NCI-H146 (cell line): ENCODE measurements around the gene PANK1.
"Not testable (repeated sequence)": the region's sequence is repeated elsewhere in the genome, so short reads cannot be mapped to it uniquely, and the experiment has no call there.

Experiments
- DNase-seq: peaks from one replicate; lab custom pipeline; 2025; lab: John Stamatoyannopoulos, UW

Gene PANK1

DNA sequence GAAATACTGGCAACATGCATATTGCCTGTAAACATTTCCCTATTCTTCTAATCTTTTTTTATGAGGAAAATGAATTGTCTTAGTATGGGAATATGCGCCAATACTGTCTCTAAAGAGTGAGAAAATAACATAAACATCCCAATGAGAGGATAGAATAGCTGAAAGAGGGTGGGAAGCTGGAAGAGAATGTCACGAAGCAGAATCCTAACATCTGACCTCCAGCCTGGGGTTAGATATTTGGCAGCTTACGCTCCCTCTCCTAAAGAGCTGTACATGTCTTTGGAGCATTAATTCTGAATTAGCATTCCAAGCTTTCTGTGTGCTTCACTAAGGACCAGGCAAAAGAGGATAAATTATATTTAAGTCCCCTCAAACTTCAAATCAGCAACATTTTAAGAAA is 78.0 kb downstream of the PANK1 start:
- DNase-seq: no peak

DNA sequence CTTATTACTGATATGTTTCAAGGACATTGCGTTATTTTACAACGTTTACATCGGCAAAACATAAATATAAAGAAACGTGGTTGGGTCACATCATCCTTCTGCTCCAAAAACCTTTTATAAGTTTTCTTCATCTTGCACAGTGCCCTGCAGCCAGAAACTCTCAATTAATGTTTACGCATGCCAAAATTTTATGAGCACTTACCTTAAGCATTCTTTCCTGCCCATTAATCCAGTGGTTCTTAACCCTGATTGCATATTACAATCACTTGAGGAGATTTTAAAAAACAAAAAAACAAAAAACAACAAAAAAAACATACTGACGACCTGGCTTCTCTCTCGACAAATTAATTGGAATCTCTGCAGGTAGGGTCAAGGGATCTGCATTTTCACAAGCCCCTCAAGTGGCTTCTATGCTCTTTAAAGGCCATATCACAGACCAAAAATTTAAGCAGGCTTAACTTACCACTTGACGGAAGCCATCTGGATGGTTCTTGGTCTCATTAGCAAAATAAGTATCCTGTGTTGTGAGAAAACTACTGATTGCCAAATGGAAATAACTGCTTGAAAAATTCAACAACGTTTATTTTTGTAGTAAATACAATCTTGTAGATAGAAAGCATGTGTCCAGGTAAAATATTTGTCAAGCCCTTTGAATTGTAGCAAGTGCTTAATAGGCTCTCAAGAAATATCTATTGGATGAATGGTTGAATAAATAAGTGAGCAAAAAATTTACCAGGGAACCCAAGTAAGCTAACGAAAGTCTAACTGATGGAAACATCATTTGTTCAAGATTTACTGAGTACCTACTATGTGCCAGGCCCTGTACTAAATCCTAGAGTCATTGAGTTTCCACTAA is 78.7 kb downstream of the PANK1 start:
- no peak for DNase-seq

DNA sequence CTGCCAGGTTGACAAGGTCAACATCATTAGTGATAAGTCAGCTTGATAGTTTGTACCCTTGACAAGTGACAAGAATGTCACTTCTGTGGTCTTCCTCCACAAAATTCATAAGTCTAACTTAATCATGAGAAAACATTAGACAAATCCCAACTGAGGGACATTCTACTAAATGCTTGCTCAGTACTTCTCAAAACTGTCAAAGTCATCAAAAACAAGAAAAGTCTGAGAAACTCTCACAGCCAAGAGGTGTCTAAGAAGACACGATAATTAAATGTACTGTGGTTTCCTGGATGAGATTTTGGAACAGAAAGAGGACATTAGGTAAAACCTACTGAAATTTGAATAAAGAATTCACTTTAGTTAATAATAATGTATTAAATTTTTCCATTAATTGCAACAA is 79.9 kb downstream of the PANK1 start:
- no peak for DNase-seq

DNA sequence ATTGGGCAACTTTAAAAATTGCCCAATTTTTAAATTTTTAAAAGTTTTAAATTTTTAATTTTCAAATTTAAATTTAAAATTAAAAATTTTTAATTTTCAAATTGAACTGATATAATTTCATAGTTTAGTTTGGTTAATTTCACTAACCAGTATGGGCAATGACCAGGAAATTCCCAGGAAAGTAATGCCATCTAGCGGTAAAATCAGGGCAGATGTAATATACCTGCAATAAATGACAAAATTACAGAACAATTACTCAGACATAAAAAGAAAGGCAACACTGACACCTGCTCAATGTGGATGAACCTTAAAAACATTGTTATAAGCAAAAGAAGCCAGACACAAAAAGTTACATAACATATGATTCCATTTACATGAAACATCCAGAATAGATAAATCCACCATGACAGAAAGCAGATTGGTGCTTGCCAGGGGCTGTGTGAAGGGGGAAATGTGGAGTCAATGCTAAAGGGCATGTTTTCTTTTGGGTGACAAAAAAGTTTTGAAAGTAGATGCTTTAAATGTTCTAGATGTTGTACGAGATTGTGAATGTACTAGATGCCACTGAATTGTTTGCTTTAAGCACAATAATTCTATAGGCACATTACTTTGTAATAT is 81.1 kb downstream of the PANK1 start:
- peak; percentile 46 for DNase-seq

DNA sequence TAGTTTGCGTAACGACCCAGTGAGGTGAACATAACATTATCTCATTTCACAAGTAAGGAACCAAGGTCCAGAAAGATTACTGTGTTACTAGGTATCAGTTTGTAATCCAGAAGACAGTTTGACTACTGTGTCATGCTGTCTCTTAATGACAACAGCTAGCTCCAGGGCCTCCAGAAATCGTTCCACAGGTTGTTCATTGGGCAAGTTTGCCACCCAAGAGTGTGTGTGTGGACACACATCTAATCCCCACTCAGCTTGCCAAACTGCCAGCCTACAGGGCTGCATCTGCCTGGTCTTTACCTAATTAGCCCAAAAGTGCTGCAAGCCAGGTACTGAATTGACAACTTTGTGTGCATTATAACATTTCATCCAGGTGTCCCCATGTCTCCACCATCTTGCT is 81.7 kb downstream of the PANK1 start:
- DNase-seq: no peak

DNA sequence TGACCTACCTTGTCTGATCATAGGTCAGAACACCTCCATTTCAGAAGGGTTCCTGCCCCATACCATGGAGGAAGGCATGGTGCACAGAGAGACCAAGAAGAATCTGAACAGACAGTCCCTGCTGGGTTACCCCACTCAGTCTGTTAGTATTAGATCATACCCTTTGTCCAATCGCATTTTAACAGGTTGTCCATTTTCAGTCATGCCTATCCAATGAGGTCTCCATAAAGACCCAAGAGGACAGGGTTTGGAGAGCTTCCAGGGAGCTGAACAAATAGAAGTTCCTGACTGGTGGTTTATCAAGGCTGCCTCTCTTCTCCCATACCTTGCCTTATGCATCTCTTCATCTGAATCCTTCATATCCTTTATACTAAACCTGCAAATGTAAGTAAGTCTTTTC is 88.4 kb downstream of the PANK1 start:
- no peak for DNase-seq

DNA sequence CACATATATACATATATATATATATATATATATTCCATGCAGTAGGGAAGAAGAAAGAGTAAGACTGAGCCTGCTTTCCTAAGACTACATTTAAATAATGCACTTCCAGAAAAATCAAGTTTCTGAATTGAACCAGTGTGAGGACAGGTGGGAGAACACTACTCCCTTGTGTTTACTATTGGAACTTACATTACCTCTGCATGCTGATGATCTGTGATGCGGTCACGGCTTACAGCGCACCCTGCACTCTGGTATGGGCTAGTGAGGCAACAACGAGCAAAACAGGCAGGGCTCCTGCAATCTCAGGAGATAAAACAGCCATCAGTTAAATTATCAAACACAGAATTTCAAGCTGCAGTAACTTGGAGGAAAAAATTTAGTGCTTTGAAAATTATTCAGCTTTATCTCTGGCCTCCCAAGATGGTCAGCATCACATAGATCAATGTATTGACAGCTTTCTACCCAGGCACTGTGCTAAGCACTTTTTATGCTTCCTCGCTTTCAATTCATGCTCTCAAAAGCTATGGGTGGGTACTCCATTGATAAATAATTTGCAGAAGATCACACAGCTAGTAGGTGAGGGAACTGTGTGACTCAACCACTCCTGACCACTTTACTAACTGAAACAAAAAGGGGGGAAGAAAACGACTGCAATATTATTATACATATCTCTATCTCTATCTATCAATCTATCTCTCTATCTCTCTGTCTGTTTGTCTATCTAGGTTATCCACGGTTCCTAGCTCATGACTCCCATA is 89.2 kb downstream of the PANK1 start:
- DNase-seq: no peak

DNA sequence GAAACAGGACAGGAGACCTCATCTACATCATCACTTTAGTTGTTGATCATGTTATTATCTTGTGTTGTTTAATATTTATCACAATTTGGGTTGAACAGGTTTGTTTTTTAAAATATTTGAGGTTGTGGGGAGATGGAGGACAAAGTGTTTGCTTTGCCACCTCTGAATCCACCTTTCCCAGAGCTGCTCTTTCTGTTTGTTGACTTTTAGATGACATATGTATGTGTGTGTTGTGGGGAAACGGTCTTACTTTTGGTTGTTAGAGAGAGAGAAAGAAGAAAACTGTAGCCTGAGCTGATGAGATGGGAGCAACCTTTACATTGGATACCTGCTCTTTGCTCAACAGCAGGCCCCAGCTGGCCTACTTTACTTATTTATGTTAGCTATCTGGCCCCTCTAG is 90.6 kb downstream of the PANK1 start:
- DNase-seq: no peak

DNA sequence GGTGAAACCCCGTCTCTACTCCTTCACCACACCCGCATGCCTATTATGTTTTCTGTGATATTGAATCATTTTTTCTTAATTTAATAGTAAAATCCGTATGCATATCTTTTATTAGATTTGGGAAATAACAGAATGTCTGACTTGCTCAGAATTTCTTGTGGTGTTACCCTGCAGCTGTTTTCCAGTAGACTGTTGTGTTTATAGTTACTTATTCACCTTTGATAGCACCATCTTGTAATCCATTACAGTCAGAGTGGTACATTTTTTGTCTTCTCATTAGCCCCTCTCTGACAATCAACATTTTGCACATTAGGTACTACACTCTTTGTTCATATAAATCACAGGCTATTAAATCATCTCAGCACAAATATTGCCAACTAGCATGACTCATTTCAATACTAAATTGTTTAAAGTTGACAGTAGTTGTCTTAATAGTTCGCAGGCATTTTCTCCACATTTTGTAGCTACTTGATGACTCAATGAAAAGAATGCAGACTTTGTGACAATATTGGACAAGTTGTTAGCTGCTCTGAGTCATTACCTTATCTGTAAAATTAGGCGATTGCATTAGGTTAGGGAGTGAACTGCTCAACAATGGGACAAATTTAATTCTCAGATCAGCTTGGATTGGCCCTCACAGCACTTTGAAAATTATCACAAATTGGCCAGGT is 91.8 kb downstream of the PANK1 start:
- no peak for DNase-seq

DNA sequence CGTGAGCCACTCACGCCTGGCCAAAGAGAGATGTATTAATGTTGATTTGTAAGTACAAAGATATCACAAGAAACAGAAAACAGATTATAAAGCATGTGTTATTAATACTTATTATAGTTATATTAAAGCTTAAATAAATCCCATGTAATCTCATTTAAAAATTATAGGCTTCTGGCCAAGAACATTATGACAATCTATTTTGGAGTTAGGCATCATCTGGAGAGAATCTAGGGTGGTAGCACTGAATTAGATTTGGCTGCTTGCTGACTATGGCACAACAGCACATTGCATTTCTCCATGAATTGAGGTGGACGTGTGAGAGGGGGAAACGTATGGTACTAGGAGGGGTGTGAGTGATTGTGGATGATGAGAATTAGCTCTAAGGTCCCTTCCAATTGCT is 92.8 kb downstream of the PANK1 start:
- DNase-seq: no peak

DNA sequence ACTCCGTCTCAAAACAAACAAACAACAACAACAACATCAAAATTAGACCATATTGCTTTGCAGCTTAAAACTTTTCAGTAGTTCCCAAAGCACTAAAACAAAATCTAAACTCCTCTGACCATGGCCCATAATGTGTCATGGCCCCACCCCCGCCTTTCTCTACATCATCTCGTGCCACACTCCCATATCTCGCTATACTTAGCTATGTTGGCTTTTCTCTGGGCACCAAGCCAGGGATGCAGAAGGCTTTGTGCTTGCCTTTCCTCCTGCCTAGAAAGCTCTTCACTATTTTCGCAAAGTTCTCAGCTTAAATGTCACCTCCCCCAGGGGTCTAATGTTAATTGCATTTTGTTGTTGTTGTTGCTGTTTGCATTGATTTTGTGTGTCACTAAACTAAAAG is 94.5 kb downstream of the PANK1 start:
- no peak for DNase-seq

DNA sequence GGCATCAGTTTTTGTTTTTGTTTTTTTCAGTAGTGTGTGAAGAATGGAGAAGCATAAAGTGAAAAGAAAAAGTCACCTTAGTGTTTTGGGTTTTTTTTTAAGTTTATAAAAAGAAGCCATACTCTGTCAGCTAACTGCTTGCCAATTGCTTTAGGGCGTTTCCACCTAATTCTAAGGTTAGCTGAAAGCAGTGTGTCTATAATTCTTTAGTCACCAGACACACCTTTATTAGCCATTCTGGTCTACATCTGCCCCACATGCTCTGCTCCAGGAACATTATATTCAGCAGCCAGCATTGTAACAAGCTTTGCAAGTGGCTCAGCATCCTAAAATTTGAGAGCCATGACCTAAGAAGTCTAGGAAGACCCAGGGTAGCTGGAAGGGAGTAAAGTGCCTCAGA is 95.5 kb downstream of the PANK1 start:
- peak; percentile 16 for DNase-seq

DNA sequence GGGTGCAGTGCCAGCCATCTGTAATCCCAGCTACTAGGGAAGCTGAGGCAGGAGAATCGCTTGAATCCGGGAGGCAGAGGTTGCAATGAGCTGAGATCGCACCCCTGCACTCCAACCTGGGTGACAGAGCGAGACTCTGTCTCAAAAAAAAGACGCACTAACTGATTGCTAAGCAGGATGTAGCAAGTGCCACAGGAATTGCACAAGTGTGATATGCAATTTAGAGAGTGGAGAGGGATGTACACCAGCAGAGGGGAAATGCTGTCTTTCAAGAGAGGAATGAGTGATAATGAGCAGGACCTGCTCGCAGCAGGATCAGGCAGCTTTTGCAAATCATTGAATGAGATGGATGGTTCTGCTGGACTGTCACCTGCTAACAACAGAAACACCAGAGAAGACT is 96.4 kb downstream of the PANK1 start:
- DNase-seq: peak; percentile 42

DNA sequence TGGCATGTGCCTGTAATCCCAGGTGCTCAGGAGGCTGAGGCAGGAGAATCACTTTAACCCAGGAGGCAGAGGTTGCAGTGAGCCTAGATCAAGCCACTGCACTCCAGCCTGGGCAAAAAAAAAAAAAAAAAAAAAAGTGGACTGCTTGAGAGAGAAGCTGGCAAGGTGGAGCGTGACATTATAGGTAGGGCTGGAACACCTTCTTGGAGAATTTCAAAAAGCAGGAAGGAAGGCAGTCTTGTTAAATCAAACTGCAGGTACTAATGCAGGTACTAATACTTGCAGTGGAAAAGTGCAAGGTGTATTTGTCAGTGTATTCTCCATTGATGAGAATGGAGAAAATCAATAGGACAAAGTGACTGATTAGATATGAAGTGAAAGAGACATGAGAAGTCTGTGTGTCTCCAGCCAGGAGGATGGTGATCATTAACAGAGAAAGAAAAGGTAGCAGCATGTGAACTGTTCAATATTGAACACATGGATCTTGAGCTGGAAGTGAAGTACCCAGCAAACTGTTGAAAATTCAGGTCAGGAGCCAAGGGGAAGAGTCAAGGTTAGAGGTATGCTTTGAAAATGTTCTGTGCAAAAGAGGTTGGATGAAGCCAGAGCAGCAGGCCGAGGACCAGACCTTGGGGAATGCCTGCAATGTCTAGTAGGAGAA is 97.1 kb downstream of the PANK1 start:
- DNase-seq: no peak

DNA sequence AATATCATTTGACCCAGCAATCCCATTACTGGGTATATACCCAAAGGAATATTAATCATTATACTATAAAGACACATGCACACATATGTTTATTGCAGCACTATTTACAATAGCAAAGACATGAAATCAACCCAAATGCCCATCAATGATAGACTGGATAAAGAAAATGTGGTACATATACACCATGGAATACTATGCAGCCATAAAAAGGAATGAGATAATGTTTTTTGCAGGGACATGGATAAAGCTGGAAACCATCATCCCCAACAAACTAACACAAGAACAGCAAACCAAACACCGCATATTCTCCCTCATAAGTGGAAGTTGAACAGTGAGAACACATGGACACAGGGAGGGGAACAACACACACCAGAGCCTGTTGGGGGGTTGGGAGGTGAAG is 98.4 kb downstream of the PANK1 start:
- DNase-seq: not testable (repeated sequence)

DNA sequence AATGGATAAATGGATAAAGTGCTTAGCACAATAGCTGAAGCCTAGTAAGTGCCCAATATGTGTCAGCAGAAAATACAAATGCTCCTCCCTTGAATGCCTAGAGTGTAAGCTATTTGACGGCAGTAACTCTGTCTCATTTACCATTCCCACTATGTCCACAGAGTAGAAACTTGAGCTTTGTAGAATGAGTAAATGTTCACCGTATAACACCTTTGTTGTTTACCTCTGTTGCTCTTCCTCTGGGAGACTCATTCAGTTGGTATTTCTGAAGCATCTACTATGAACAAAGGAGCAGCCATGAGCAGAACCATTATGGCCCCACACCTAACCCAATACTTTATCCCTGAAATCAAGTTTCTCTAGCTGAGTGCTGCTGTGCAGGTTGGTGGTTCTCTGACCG is 101.2 kb downstream of the PANK1 start:
- DNase-seq: no peak

DNA sequence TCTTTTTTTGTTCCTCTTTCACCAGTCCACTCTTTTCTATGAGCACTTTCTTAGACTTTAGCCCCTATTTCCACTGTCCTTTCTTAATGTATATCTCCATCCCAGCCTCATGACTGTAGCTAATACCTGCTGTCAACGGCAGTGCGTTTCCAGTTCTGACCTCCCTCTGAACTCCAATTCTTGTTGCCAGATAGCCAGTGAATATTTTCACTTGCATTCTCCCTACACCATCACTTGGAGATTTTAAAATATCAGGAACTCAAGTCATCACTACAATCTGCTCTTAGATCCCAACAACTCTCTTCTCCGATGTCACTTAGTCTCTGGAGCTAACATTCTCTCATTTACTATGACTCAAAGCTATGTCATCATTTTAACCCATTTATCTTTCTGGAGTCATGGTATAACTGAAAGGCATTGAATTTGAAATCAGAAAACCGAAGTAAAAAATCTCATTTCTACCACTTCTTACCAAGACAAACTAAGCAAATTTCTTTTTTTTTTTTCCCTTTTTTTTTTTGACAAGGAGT is 104.6 kb downstream of the PANK1 start:
- no peak for DNase-seq

DNA sequence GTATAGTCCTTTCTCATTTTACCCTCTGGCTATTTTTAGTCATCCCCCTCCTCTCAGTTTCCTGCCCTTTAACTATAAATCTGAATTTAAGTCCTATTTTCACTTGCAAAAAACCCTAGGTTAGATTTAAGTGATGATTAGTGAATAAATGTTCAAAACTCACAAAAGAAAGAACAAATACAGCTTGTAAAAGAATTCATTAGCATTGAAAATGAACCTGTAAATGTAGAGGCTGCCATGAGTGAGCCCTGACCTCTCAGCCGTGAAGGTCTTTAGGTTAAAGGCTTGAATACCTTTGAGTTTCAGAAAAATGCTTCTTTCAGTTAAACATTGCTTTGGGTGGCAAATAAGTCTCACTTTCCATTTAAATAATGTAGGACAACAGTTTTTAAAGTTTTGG is 107.7 kb downstream of the PANK1 start:
- DNase-seq: no peak

DNA sequence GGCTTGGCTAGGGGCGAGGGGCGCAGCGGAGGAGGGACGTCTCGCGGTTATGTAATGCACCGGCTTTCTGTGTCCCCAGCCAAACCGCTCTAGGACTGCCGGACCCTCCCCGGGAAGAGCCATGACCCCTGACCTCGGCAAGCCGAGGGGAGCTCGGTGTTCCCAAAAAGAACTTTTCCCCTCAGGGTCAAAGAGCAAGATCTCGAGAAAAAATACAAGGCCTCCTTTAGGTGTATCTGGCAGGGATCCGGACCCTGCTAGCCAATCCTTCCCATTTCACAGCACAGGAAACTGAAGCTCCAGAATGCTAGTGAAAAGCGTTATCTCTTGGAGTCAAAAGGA is 109.1 kb downstream of the PANK1 start:
- DNase-seq: no peak

DNA sequence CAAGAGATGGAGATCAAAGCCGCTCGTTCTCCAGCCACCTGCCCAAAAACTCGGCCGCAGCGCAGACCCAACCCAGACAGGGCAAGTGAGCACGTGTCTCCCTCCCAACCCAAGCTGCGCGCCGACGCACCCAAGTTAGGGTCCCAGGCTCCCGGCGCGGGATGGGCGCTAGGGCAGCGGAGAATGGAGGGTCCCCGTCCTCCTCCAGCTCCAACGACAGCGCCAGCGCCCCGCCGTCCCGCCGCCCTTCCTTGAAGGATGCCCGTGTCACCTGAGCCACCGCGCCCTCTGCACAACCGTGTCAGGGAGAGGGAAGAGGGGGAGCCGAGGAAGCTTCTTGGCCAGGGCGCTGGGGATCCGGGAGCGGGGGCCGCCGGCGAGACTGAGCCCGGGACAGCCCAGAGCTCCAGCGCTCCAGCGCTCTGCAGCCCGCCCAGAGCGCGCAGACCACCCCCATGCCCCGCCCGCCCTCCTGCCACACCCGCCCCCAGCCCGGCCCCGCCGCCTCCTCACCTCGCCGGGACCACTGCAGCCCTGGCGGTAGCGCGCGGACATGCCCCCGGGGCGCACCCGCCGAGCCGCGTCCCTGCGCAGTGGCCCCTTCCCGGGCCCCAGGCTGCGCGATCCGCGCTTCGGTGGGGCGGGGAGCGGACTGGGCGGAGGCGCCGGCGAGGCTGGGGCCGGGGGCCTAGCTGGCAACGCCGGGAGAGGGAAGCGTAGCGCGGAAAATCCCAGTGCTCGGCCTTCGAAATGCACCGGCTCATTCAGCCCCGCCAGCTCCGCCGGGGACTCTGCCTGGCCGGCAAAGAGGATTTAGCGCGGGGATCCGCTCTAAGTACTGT is 109.7 kb downstream of the PANK1 start, which contains the start of gene SLC16A12:
Gene SLC16A12, minus strand, starts transcription at position 424 of the 842 bp plus-strand sequence. CDS start 73,016 bp downstream, outside the sequence.
- DNase-seq: peak; percentile 61

DNA sequence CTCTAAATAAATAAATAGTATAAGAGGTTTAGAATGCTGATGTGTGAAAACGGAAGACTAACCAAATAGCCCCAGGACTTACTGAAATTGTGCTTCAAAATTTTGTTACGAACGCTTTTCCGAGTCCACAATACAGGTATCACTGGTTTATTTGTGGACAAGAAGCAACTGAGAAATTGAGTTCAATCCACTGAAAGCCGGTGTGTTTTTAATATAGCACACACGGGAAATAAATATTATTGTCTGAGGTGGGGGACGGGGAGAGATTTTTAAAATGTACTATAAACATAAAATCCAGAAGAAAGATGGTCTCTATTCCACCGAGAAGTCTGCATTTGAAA is 110.2 kb downstream of the PANK1 start:
- no peak for DNase-seq
